ENCODE results near the gene ZDHHC24.

ZDHHC24 gene

GRCh38 chr11:66493130-66493529 lies 52.7 kb downstream of the ZDHHC24 start:
- DNase-seq, result no peak

GRCh38 chr11:66492161-66492865 lies 53.5 kb downstream of the ZDHHC24 start:
- DNase-seq, result no peak

- no peak for DNase-seq
These were observed 54.4 kb downstream of the ZDHHC24 start for GRCh38 chr11:66491315-66491935.

GRCh38 chr11:66489636-66490035 lies 56.2 kb downstream of the ZDHHC24 start:
- no peak for DNase-seq

GRCh38 chr11:66488957-66489356 lies 56.9 kb downstream of the ZDHHC24 start:
- DNase-seq, result no peak

GRCh38 chr11:66484806-66485380 lies 61.0 kb downstream of the ZDHHC24 start:
- DNase-seq, result no peak

- peak; percentile 100 for DNase-seq
These were observed 65.5 kb downstream of the ZDHHC24 start, which contains the start of gene DPP3 for GRCh38 chr11:66480117-66480938. DPP3 (plus strand) TSS chr11:66480434; CDS start chr11:66482201, 1,767 bp downstream.

- DNase-seq, result peak; percentile 19
These were observed 66.3 kb downstream of the ZDHHC24 start for GRCh38 chr11:66479394-66480116.

GRCh38 chr11:66478729-66479393 lies 67.0 kb downstream of the ZDHHC24 start:
- DNase-seq, result peak; percentile 66

GRCh38 chr11:66477263-66478201 lies 68.3 kb downstream of the ZDHHC24 start:
- DNase-seq, result no peak

GRCh38 chr11:66476841-66477251 lies 69.0 kb downstream of the ZDHHC24 start:
- no peak for DNase-seq

- DNase-seq, result no peak
These were observed 69.5 kb downstream of the ZDHHC24 start for GRCh38 chr11:66476173-66476840.

GRCh38 chr11:66475349-66476172 lies 70.3 kb downstream of the ZDHHC24 start:
- no peak for DNase-seq

- DNase-seq, result no peak
These were observed 72.0 kb downstream of the ZDHHC24 start for GRCh38 chr11:66473608-66474515.

- no peak for DNase-seq
These were observed 72.7 kb downstream of the ZDHHC24 start for GRCh38 chr11:66473167-66473566.

GRCh38 chr11:66472054-66472453 lies 73.8 kb downstream of the ZDHHC24 start:
- no peak for DNase-seq

- no peak for DNase-seq
These were observed 74.7 kb downstream of the ZDHHC24 start for GRCh38 chr11:66471142-66471541.

Measured in RPMI8226 (cell line).